Esophagus muscularis mucosa (tissue), 4 donors: Measurements from ENCODE around the gene MESP2. TPM values are rescaled to one million over a fixed set of nuclear protein-coding genes. Genes with fewer than 3 reads are reported as not detected.

ENCODE experiments used
- DNase-seq: peaks from one replicate; pipeline ENCODE4 v3.0.0-alpha.2; 2017; ENCODE audit errors: extremely low spot score
- H3K27ac ChIP-seq, 4 donors: fragments of 200-600 bp; sonication (generic); replicated peaks in 1 of 4; 1 replicate in 3 of 4; 2 replicates in 1 of 4; pipeline ENCODE4 v1.5.1; 2016 to 2019; ENCODE audit warnings: mild to moderate bottlenecking in 1 of 4
- H3K27me3 ChIP-seq, 4 donors: fragments of 200-600 bp; sonication (generic); one replicate each; pipeline versions ENCODE4 v1.5.1 to v1.6.0; 2016 to 2019
- H3K36me3 ChIP-seq, 4 donors: fragments of 200-600 bp; sonication (generic); one replicate each; pipeline ENCODE4 v1.5.1; 2016 to 2019
- H3K4me1 ChIP-seq, 4 donors: fragments of 200-600 bp; sonication (generic); one replicate each; pipeline ENCODE4 v1.5.1; 2016 to 2019
- H3K4me3 ChIP-seq, 4 donors: fragments of 200-600 bp; sonication (generic); 1 replicate in 2 of 4; 2 replicates in 2 of 4; pipeline ENCODE4 v1.5.1; 2016 to 2019; ENCODE audit warnings: mild to moderate bottlenecking in 4 of 4, moderate library complexity in 1 of 4
- H3K9me3 ChIP-seq, 4 donors: fragments of 200-600 bp; sonication (generic); 1 replicate in 3 of 4; 2 replicates in 1 of 4; pipeline ENCODE4 v1.5.1; 2016 to 2019
- CTCF ChIP-seq, 3 experiments: fragments of 200-600 bp in 2 of 3; fragments of 450-650 bp in 1 of 3; sonication (generic) in 2 of 3; IDR thresholded peaks; one replicate each; pipeline ENCODE4 v1.5.1; 2017 to 2019; ENCODE audit warnings: antibody characterized with exemption in 3 of 3, mild to moderate bottlenecking in 2 of 3, moderate library complexity in 1 of 3
- EP300 ChIP-seq: sonication (generic); formaldehyde crosslinking; IDR thresholded peaks from one replicate; pipeline ENCODE4 v1.6.1; 2017; ENCODE audit warnings: antibody characterized with exemption
- POLR2A ChIP-seq: fragments of 450-650 bp; IDR thresholded peaks from one replicate; pipeline ENCODE4 v1.6.1; 2017; ENCODE audit warnings: antibody characterized with exemption, moderate library complexity, mild to moderate bottlenecking, low read depth
- POLR2AphosphoS5 ChIP-seq, 2 donors: sonication (generic); formaldehyde crosslinking; IDR thresholded peaks; one replicate each; pipeline ENCODE4 v1.6.1; 2017; ENCODE audit warnings: antibody characterized with exemption in 2 of 2
- WGBS: methylation state at CpG from one replicate; pipeline ENCODE4 v1.1.5; 2018; 5-methylcytosine and 5-hydroxymethylcytosine counted together
- intact Hi-C: fragments of 100-400 bp; cut with DNase I; formaldehyde crosslinking; loops from one replicate; pipeline ENCODE4 v1.15.1; 2023
- total RNA-seq, 4 donors: library from RNA; depleted of rRNA; stranded (reverse); fragments of >200 nt; gene quantifications; one replicate each; pipeline versions ENCODE4 v1.1.0 to v1.2.1, GENCODE V29; 2016

MESP2 gene
- total RNA-seq, 4 donors from 2014 or later, result not detected

DNA sequence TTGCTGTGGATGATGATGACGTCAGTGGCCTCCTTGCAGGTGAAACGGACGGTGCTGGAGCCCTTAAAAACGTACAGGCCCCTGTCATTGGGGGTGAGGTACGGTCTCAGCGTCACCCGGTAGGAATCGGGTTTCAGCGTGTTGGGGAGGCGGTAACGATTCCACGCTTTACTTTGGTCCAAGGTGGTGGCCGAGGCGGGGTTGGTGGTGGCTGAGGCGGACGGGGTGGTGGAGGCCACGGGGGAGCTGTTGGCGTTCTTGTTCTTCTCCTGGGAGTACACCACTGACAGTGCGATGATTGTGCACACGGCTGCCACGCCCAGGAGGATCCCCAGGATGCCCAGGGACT lies 30.1 kb downstream of the MESP2 start:
- WGBS, result 83% methylated on average over 12 of the region's 21 CpGs

DNA sequence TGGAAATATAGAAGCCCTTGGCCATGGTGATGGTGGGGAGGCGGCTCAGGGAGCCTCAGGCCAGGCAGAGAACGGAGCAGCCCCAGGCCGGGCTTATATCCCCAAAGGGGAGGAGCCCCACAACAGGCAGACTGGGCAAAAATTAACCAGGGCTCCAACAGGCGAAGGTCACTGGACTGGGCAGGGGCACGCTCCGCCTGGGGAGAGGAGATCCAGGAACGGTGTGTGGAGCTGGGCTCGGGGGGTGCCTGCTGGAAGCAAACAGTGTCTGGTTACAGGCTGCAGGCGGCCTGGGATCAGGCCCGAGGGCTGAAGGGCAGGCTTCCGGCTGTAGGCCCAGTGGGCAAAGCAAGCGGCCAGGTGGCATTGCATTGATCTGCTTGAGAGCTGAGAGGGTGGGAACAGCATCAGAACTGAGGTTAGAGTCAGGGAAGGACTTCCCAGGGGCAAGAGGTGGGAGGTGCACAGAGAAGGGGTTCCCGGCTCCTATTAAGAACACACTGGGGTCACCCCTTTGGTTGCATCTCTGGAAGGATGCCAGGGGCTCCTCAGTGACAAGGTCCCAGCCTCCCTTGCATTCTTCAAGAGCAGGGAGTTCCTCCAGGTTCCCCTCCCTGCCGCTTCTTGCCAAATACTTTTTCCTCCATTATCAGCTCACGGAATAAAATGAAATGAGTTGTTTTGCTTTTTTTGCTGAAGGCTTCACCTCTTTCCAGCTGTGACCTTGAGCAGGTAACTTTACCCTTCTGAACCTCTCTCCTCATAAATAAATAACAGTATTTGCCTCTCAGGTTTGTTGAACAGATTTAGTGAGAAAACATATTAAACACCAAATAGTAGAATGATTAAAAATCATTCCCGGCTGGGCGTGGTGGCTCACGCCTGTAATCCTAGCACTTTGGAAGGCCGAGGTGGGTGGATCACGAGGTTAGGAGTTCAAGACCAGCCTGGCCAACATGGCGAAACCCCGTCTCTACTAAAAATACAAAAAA lies 30.7 kb downstream of the MESP2 start:
- 91% methylated on average over 20 of the region's 22 CpGs for WGBS
- TF ChIP-seq POLR2A, result no peak
- no peak for TF ChIP-seq POLR2AphosphoS5 (IDR thresholded peaks at IDR 0.05)
- Histone ChIP-seq H3K27ac (no peak overlapping the region), H3K4me1 (peaks cover 0 to 9% (median 3%) of the 10 kb centered on the region in 4 donors), H3K4me3 (no peak overlapping the region), H3K27me3 (peaks cover 0 to 8% (median 0%) of the 10 kb centered on the region in 4 donors), H3K36me3 (peaks cover 0 to 16% (median 0%) of the 10 kb centered on the region in 4 donors), H3K9me3 (no peaks in the 10 kb centered on the region)
- intact Hi-C loops, result no loop called here
- DNase-seq, result no peak

More for the DNA sequence above, 30.1 kb downstream of the MESP2 start:
- Histone ChIP-seq H3K36me3 (peaks cover 0 to 18% (median 0%) of the 10 kb centered on the region in 4 donors), H3K27ac (no peak overlapping the region), H3K4me1 (peaks cover 0 to 7% (median 3%) of the 10 kb centered on the region in 4 donors), H3K27me3 (peaks cover 0 to 14% (median 0%) of the 10 kb centered on the region in 4 donors), H3K4me3 (no peak overlapping the region), H3K9me3 (no peaks in the 10 kb centered on the region)
- TF ChIP-seq POLR2A, result no peak
- TF ChIP-seq EP300, result no peak
- TF ChIP-seq CTCF (IDR thresholded peaks at IDR 0.05), result no peak
- TF ChIP-seq POLR2AphosphoS5 (IDR thresholded peaks at IDR 0.05), result no peak
- no peak for DNase-seq
- intact Hi-C loops, result no loop called here

DNA sequence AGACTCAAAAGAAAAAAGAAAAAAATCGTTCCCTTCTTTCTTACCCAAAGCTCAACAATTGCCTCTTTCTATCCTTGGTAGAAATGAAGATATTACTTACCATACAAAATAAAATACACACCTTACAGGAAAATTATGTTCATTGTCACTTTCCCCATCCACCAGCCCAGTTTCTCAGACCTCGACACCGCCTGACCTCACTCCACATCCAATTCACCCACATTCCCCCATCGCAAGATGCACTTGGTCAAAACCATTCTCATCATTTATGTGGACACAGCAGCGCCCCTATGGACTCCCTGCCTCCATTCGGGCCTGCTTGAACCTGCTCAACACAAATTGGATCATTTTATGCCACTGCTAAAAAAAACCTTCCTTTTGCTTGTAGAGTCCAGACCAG lies 31.6 kb downstream of the MESP2 start:
- Histone ChIP-seq H3K9me3 (no peaks in the 10 kb centered on the region), H3K4me1 (peaks cover 0 to 15% (median 6%) of the 10 kb centered on the region in 4 donors), H3K27me3 (peaks cover 0 to 8% (median 0%) of the 10 kb centered on the region in 4 donors), H3K4me3 (no peak overlapping the region), H3K27ac (no peak overlapping the region), H3K36me3 (peaks cover 0 to 11% (median 0%) of the 10 kb centered on the region in 4 donors)
- no peak for DNase-seq
- no peak for TF ChIP-seq POLR2A
- no peak for TF ChIP-seq CTCF (IDR thresholded peaks at IDR 0.05)
- TF ChIP-seq POLR2AphosphoS5 (IDR thresholded peaks at IDR 0.05), result no peak
- no peak for TF ChIP-seq EP300
- intact Hi-C loops, result no loop called here
- 91% methylated on average over 6 of the region's 6 CpGs for WGBS

DNA sequence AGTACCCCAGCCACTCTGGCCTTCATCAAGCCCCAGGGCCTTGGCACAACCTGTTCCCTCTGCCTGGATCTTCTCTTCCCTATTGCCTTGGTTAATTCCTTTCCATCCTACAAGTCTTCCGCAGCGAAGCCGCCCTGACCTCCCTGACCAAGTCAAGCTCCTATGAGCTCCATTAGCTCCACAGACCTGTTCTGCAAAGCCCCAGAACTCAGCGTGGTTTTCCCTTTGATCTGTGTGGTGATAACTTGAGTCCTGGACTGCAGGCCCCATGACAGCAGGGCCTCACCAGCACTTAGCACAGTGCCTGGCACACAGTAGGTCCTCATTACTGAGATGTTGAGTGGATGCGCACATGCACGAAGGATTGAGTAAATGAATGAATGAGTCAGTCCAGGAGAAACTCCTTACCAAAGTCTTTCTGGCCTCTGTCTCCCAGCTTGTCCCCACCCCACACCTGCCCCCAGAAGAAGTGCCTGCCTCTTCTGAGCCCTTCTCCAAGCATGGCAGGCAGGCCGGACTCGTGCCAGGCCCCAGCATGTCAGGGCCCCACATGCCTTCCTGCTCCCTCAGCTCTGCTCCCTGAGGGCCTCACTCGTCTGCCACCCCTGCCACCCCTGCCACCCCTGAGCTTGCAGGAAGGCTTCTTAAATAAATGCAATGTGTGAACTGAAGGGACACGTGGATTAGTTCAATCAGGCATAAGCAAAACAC lies 32.2 kb downstream of the MESP2 start:
- TF ChIP-seq POLR2AphosphoS5 (IDR thresholded peaks at IDR 0.05) (no peak), EP300 (no peak), POLR2A (no peak), CTCF (IDR thresholded peaks at IDR 0.05) (no peak)
- Histone ChIP-seq H3K27ac (no peak overlapping the region), H3K36me3 (peaks cover 0 to 8% (median 0%) of the 10 kb centered on the region in 4 donors), H3K4me1 (peaks cover 0 to 21% (median 7%) of the 10 kb centered on the region in 4 donors), H3K9me3 (no peaks in the 10 kb centered on the region), H3K27me3 (peaks cover 0 to 8% (median 0%) of the 10 kb centered on the region in 4 donors), H3K4me3 (no peak overlapping the region)
- WGBS, result 95% methylated on average over 7 of the region's 10 CpGs
- intact Hi-C loops, result no loop called here
- no peak for DNase-seq
